PC-3 (cell line): ENCODE measurements around the gene EFCAB14.

Source experiments
- CTCF ChIP-seq: fragments of 300-600 bp; sonication (generic); conservative IDR thresholded peaks from 2 replicates; pipeline ENCODE4 v1.5.1; 2017; ENCODE audit warnings: antibody characterized with exemption, low read depth, mild to moderate bottlenecking, low read length
- EZH2 ChIP-seq: fragments of 300-600 bp; sonication (generic); IDR thresholded peaks from one replicate; pipeline ENCODE4 v1.6.1; 2017; ENCODE audit warnings: antibody characterized with exemption, mild to moderate bottlenecking, low read length; ENCODE audit not compliant: unreplicated experiment
- EZH2phosphoT487 ChIP-seq: fragments of 300-600 bp; sonication (generic); IDR thresholded peaks from 2 replicates; pipeline ENCODE4 v1.6.1; 2018; ENCODE audit warnings: mild to moderate bottlenecking, antibody characterized with exemption, low read length, borderline replicate concordance

GRCh38 chr1:46643368-46643775 is 75.5 kb downstream of the EFCAB14 start:
- no peak for TF ChIP-seq CTCF
- TF ChIP-seq EZH2, result no peak
- TF ChIP-seq EZH2phosphoT487, result no peak
